ENCODE measurements around the gene DMBT1. TPM values are rescaled to one million over a fixed set of nuclear protein-coding genes. Genes with fewer than 3 reads are reported as not detected.

DMBT1 gene
- total and polyA plus RNA-seq, 8 donors = 0.21 to 242 (median 1.3) TPM

- TF ChIP-seq, protein P1, sequence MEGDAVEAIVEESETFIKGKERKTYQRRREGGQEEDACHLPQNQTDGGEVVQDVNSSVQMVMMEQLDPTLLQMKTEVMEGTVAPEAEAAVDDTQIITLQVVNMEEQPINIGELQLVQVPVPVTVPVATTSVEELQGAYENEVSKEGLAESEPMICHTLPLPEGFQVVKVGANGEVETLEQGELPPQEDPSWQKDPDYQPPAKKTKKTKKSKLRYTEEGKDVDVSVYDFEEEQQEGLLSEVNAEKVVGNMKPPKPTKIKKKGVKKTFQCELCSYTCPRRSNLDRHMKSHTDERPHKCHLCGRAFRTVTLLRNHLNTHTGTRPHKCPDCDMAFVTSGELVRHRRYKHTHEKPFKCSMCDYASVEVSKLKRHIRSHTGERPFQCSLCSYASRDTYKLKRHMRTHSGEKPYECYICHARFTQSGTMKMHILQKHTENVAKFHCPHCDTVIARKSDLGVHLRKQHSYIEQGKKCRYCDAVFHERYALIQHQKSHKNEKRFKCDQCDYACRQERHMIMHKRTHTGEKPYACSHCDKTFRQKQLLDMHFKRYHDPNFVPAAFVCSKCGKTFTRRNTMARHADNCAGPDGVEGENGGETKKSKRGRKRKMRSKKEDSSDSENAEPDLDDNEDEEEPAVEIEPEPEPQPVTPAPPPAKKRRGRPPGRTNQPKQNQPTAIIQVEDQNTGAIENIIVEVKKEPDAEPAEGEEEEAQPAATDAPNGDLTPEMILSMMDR (IDR thresholded peaks at IDR 0.05) = no peak
- Histone ChIP-seq H3K9me3 (no peaks in the 10 kb centered on the region), H3K36me3 (no peaks in the 10 kb centered on the region), H3K4me3 (no peak overlapping the region), H3K27me3 (no peaks in the 10 kb centered on the region), H3K27ac (no peak overlapping the region), H3K4me1 (peaks cover 6 to 11% of the 10 kb centered on the region in 2 donors)
- intact Hi-C loops (cut with DNase I) = no loop called here
- ATAC-seq (no peak), DNase-seq (no peak)
These were observed 16.1 kb upstream of the DMBT1 start for GRCh38 chr10:122544493-122544892.

- H3K9me3 ChIP-seq = no peaks in the 10 kb centered on the region
- ATAC-seq (no peak), DNase-seq (no peak)
- peaks cover 5 to 10% of the 10 kb centered on the region in 2 donors for H3K4me1 ChIP-seq
- intact Hi-C loops (cut with DNase I) = no loop called here
- no peak overlapping the region for H3K27ac ChIP-seq
- no peaks in the 10 kb centered on the region for H3K27me3 ChIP-seq
- TF ChIP-seq, protein P1 (IDR thresholded peaks at IDR 0.05) = no peak
- H3K36me3 ChIP-seq = no peaks in the 10 kb centered on the region
- no peak overlapping the region for H3K4me3 ChIP-seq
These were observed 14.3 kb upstream of the DMBT1 start for GRCh38 chr10:122546242-122546641.

GRCh38 chr10:122548407-122549085 is 12.0 kb upstream of the DMBT1 start:
- no peaks in the 10 kb centered on the region for H3K36me3 ChIP-seq
- H3K27ac ChIP-seq = no peak overlapping the region
- TF ChIP-seq, protein P1 (IDR thresholded peaks at IDR 0.05) = no peak
- intact Hi-C loops (cut with DNase I) = no loop called here
- no peaks in the 10 kb centered on the region for H3K4me1 ChIP-seq
- no peaks in the 10 kb centered on the region for H3K9me3 ChIP-seq
- no peak overlapping the region for H3K4me3 ChIP-seq
- ATAC-seq (no peak), DNase-seq (no peak)
- no peaks in the 10 kb centered on the region for H3K27me3 ChIP-seq

- no peak overlapping the region for H3K27ac ChIP-seq
- TF ChIP-seq, protein P1 (IDR thresholded peaks at IDR 0.05) = no peak
- no peak overlapping the region for H3K4me3 ChIP-seq
- H3K9me3 ChIP-seq = no peaks in the 10 kb centered on the region
- ATAC-seq (peak; percentile 14), DNase-seq (no peak)
- H3K36me3 ChIP-seq = no peaks in the 10 kb centered on the region
- intact Hi-C loops (cut with DNase I) = no loop called here
- peaks cover 0 to 3% of the 10 kb centered on the region in 2 donors for H3K4me1 ChIP-seq
- H3K27me3 ChIP-seq = no peaks in the 10 kb centered on the region
These were observed 10.9 kb upstream of the DMBT1 start for GRCh38 chr10:122549636-122550035.

- ATAC-seq (no peak), DNase-seq (no peak)
- intact Hi-C loops (cut with DNase I) = no loop called here
- Histone ChIP-seq H3K36me3 (no peaks in the 10 kb centered on the region), H3K4me3 (no peak overlapping the region), H3K4me1 (peaks cover 0 to 3% of the 10 kb centered on the region in 2 donors), H3K9me3 (no peaks in the 10 kb centered on the region), H3K27me3 (no peaks in the 10 kb centered on the region), H3K27ac (no peak overlapping the region)
- TF ChIP-seq, protein P1 (IDR thresholded peaks at IDR 0.05) = no peak
These were observed 10.1 kb upstream of the DMBT1 start for GRCh38 chr10:122550427-122550826.

All from left lung (tissue), 10 donors.